Chondrocyte (in vitro differentiated cells): Measurements from ENCODE around the gene RBPJ. TPM values are rescaled to one million over a fixed set of nuclear protein-coding genes. Genes with fewer than 3 reads are reported as not detected.

ENCODE experiments used
- DNase-seq: peaks from one replicate; pipeline ENCODE4 v3.0.0; 2021; ENCODE audit warnings: mixed read lengths, low spot score
- H3K27ac Mint-ChIP-seq: one replicate; pipeline ENCODE4 v1.8.0; 2021; ENCODE audit warnings: mild to moderate bottlenecking, moderate library complexity, mixed read lengths; ENCODE audit not compliant: unreplicated experiment
- H3K27me3 Mint-ChIP-seq: 2 replicates; pipeline ENCODE4 v1.8.0; 2021; ENCODE audit warnings: low read depth, mixed read lengths
- H3K36me3 Mint-ChIP-seq: 2 replicates; pipeline ENCODE4 v1.8.0; 2021; ENCODE audit warnings: low read depth, mixed read lengths
- H3K4me1 Mint-ChIP-seq: 2 replicates; pipeline ENCODE4 v1.8.0; 2021; ENCODE audit warnings: low read depth, mild to moderate bottlenecking, mixed read lengths
- H3K4me3 Mint-ChIP-seq: one replicate; pipeline ENCODE4 v1.8.0; 2021; ENCODE audit warnings: mild to moderate bottlenecking, moderate library complexity, mixed read lengths; ENCODE audit not compliant: unreplicated experiment
- H3K9me3 Mint-ChIP-seq: 2 replicates; pipeline ENCODE4 v1.8.0; 2021; ENCODE audit warnings: low read depth, mixed read lengths
- total RNA-seq: library from RNA; stranded (reverse); gene quantifications from 3 replicates; pipeline ENCODE4 v1.2.1, GENCODE V29; 2021
- TF ChIP-seq, protein P1 (sequence below): fragments of 200-600 bp; sonication (generic); IDR thresholded peaks from 2 replicates; pipeline ENCODE4 v1.5.0; 2021; ENCODE audit warnings: antibody characterized with exemption, mild to moderate bottlenecking, moderate library complexity

The RBPJ gene
- total RNA-seq, 1 donor from 2014 or later: 58.5 TPM

DNA sequence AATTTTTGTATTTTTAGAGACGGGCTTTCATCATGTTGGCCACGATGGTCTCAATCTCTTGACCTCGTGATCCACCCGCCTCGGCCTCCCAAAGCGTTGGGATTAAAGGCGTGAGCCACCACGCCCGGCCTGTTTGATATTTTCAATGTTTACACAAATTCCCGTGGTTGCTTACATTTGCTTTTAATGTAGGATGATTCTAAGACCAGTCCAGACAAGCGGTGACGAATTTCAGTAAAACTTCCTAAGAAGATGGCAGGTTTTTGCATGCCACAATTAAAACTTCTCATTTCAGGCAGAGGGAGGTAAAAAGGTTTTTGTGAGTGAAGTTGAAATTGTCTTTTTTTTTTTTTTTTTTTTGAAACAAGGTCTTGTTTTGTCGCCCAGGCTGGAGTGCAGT is 41.4 kb upstream of the RBPJ start:
- H3K27me3 Mint-ChIP-seq: no peaks in the 10 kb centered on the region
- no peak overlapping the region for H3K27ac Mint-ChIP-seq
- no peaks in the 10 kb centered on the region for H3K9me3 Mint-ChIP-seq
- peaks cover 11% of the 10 kb centered on the region for H3K4me1 Mint-ChIP-seq
- no peaks in the 10 kb centered on the region for H3K36me3 Mint-ChIP-seq
- DNase-seq: no peak
- TF ChIP-seq, protein P1, sequence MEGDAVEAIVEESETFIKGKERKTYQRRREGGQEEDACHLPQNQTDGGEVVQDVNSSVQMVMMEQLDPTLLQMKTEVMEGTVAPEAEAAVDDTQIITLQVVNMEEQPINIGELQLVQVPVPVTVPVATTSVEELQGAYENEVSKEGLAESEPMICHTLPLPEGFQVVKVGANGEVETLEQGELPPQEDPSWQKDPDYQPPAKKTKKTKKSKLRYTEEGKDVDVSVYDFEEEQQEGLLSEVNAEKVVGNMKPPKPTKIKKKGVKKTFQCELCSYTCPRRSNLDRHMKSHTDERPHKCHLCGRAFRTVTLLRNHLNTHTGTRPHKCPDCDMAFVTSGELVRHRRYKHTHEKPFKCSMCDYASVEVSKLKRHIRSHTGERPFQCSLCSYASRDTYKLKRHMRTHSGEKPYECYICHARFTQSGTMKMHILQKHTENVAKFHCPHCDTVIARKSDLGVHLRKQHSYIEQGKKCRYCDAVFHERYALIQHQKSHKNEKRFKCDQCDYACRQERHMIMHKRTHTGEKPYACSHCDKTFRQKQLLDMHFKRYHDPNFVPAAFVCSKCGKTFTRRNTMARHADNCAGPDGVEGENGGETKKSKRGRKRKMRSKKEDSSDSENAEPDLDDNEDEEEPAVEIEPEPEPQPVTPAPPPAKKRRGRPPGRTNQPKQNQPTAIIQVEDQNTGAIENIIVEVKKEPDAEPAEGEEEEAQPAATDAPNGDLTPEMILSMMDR: no peak
- no peak overlapping the region for H3K4me3 Mint-ChIP-seq

DNA sequence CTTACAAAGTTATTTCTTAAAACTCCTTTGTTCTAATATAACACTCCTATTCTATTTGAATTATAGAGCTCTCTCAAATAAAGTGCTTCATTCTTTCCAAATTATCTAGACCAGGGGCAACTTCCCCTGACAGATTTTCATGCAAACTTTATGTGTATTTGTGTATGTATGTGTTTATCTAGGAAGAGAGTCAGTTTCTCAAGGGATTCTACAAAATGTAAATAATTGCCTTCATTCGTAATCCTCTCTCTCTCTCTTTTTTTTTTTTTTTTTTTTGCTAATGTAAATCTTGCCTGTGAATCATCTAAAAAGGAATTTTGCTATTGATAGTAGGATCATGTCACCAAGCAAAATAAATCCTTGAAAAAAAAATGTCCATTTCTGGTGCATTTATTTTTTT is 38.9 kb upstream of the RBPJ start:
- Mint-ChIP-seq H3K27me3 (no peaks in the 10 kb centered on the region), H3K36me3 (no peaks in the 10 kb centered on the region), H3K4me3 (no peak overlapping the region), H3K9me3 (no peaks in the 10 kb centered on the region), H3K4me1 (peaks cover 11% of the 10 kb centered on the region), H3K27ac (peak overlapping the region; percentile 11)
- no peak for DNase-seq
- TF ChIP-seq, protein P1: no peak

DNA sequence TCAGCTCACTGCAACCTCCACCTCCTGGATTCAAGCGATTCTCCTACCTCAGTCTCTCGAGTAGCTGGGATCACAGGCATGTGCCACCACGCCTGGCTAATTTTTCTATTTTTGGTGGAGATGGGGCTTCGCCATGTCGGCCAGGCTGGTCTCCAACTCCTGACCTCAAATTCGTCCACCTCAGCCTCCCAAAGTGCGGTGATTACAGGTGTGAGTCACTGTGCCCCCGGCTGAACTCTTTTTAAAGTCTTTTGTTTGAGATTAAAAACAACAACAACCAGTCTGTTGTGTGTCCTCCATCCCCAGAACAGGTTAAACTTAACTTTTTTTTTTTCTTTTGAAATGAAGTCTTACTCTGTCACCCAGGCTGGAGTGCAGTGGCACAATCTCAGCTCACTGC is 36.3 kb upstream of the RBPJ start:
- Mint-ChIP-seq H3K27ac (no peak overlapping the region), H3K27me3 (no peaks in the 10 kb centered on the region), H3K36me3 (no peaks in the 10 kb centered on the region), H3K4me3 (no peak overlapping the region), H3K9me3 (no peaks in the 10 kb centered on the region), H3K4me1 (peaks cover 17% of the 10 kb centered on the region)
- DNase-seq: no peak
- TF ChIP-seq, protein P1: no peak

DNA sequence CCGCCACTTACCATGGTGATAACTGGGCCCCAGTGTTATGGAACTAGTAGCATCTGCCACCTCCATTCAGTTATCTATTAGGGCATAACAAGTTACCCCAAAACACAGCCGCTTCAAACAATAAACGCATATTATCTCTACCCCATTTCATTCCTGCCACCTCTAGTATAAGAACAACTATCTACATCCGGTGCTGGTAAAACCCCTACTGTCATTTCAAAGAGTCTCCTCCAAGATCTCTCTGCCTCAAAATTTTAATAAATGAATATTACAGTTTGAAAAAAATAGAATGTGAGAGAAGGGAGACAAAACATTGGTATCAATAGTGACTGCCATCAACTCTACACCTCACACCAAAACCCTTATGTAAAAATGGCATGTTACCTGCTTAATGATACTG is 35.5 kb upstream of the RBPJ start:
- TF ChIP-seq, protein P1: no peak
- Mint-ChIP-seq H3K27me3 (no peaks in the 10 kb centered on the region), H3K27ac (no peak overlapping the region), H3K9me3 (no peaks in the 10 kb centered on the region), H3K4me1 (peaks cover 17% of the 10 kb centered on the region), H3K4me3 (no peak overlapping the region), H3K36me3 (no peaks in the 10 kb centered on the region)
- no peak for DNase-seq

DNA sequence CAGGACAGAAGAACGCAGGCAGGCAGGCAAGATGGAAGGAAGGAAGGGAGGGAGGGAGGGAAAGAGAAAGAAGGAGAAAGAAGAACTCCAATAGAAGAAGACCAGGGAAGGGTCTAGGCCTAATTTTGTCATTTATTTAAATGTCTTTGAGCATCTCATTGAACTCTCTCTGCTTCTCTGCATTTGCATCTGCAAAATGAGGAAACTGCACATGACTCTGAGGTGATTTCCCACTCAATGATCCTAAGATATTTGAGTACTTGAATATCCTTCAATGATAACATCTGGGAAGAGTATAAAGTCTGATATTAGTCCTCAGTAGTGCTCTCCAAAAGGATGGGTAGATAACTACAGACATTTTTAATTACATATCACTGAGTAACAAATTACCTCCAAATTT is 33.1 kb upstream of the RBPJ start:
- H3K4me3 Mint-ChIP-seq: no peak overlapping the region

More for the DNA sequence above, 33.1 kb upstream of the RBPJ start:
- TF ChIP-seq, protein P1: no peak
- Mint-ChIP-seq H3K27me3 (no peaks in the 10 kb centered on the region), H3K9me3 (no peaks in the 10 kb centered on the region), H3K27ac (no peak overlapping the region), H3K4me1 (peaks cover 7% of the 10 kb centered on the region), H3K36me3 (no peaks in the 10 kb centered on the region)
- no peak for DNase-seq
